H9 (cell line): ENCODE data around the gene ANO6. TPM values are rescaled to one million over a fixed set of nuclear protein-coding genes. Genes with fewer than 3 reads are reported as not detected.

Experiments
- DNase-seq: peaks from one replicate; pipeline ENCODE4 v3.0.0-alpha.2; 2017
- H2AFZ ChIP-seq: one replicate; pipeline ENCODE4 v1.6.1; 2013; ENCODE audit warnings: mild to moderate bottlenecking, low read length, control low read depth, moderate library complexity
- H2AK5ac ChIP-seq: 2 replicates; pipeline ENCODE4 v1.6.1; 2013; ENCODE audit warnings: low read length, control low read depth, mixed read lengths; ENCODE audit not compliant: insufficient read length
- H2BK120ac ChIP-seq: one replicate; pipeline ENCODE4 v1.6.1; 2013; ENCODE audit warnings: low read depth, mild to moderate bottlenecking, low read length, control low read depth, inconsistent platforms; ENCODE audit not compliant: poor library complexity, severe bottlenecking
- H2BK12ac ChIP-seq: 2 replicates; pipeline ENCODE4 v1.6.1; 2013; ENCODE audit warnings: low read length, control low read depth, mixed read lengths, low read depth; ENCODE audit not compliant: insufficient read length
- H2BK15ac ChIP-seq: 2 replicates; pipeline ENCODE4 v1.6.1; 2013; ENCODE audit warnings: low read depth, low read length, control low read depth
- H2BK20ac ChIP-seq: one replicate; pipeline ENCODE4 v1.6.1; 2013; ENCODE audit warnings: low read depth, mild to moderate bottlenecking, low read length, control low read depth, inconsistent platforms; ENCODE audit not compliant: poor library complexity, severe bottlenecking
- H2BK5ac ChIP-seq: 2 replicates; pipeline ENCODE4 v1.6.1; 2013; ENCODE audit warnings: low read length, control low read depth, mixed read lengths; ENCODE audit not compliant: insufficient read length
- H3K14ac ChIP-seq: 2 replicates; pipeline ENCODE4 v1.6.1; 2013; ENCODE audit warnings: low read length, control low read depth; ENCODE audit not compliant: insufficient read depth
- H3K18ac ChIP-seq: 2 replicates; pipeline ENCODE4 v1.6.1; 2013; ENCODE audit warnings: low read depth, mild to moderate bottlenecking, mixed read lengths, low read length, control low read depth; ENCODE audit not compliant: insufficient read length
- H3K23ac ChIP-seq: 2 replicates; pipeline ENCODE4 v1.6.1; 2013; ENCODE audit warnings: low read length, control low read depth, mixed read lengths, low read depth; ENCODE audit not compliant: insufficient read length
- H3K23me2 ChIP-seq: 2 replicates; pipeline ENCODE4 v1.6.1; 2013; ENCODE audit warnings: low read depth, mild to moderate bottlenecking, mixed read lengths, low read length, control low read depth; ENCODE audit not compliant: insufficient read length, poor library complexity, severe bottlenecking
- H3K27ac ChIP-seq: 2 replicates; pipeline ENCODE4 v1.5.1; 2013; ENCODE audit warnings: low read length, control low read depth, mixed read lengths, low read depth; ENCODE audit not compliant: insufficient read length
- H3K27me3 ChIP-seq: 2 replicates; pipeline ENCODE4 v1.6.1; 2013; ENCODE audit warnings: low read length, control low read depth, inconsistent platforms; ENCODE audit not compliant: insufficient read depth
- H3K4ac ChIP-seq: 2 replicates; pipeline ENCODE4 v1.6.1; 2013; ENCODE audit warnings: low read depth, mild to moderate bottlenecking, control low read depth, inconsistent platforms, low read length, moderate library complexity
- H3K4me1 ChIP-seq: 2 replicates; pipeline ENCODE4 v1.6.1; 2013; ENCODE audit warnings: low read length, control low read depth, inconsistent platforms; ENCODE audit not compliant: insufficient read depth
- H3K4me2 ChIP-seq: 2 replicates; pipeline ENCODE4 v1.6.1; 2013; ENCODE audit warnings: low read length, control low read depth, mixed read lengths; ENCODE audit not compliant: insufficient read length, insufficient read depth
- H3K56ac ChIP-seq: 2 replicates; pipeline ENCODE4 v1.6.1; 2013; ENCODE audit warnings: low read depth, mild to moderate bottlenecking, mixed read lengths, low read length, control low read depth; ENCODE audit not compliant: insufficient read length
- H3K79me1 ChIP-seq: 2 replicates; pipeline ENCODE4 v1.6.1; 2013; ENCODE audit warnings: low read depth, mild to moderate bottlenecking, moderate library complexity, low read length, control low read depth, inconsistent platforms; ENCODE audit not compliant: insufficient read depth, poor library complexity, severe bottlenecking
- H3K79me2 ChIP-seq: 2 replicates; pipeline ENCODE4 v1.6.1; 2013; ENCODE audit warnings: low read length, control low read depth, inconsistent platforms; ENCODE audit not compliant: insufficient read depth
- H3K9ac ChIP-seq: 2 replicates; pipeline ENCODE4 v1.6.1; 2013; ENCODE audit warnings: low read length, control low read depth, mixed read lengths; ENCODE audit not compliant: insufficient read length; ENCODE audit errors: extremely low read depth
- H3K9me3 ChIP-seq: one replicate; pipeline ENCODE4 v1.6.1; 2013; ENCODE audit warnings: low read depth, low read length, inconsistent platforms; ENCODE audit not compliant: control insufficient read depth
- H3T11ph ChIP-seq: one replicate; pipeline ENCODE4 v1.6.1; 2013; ENCODE audit warnings: mild to moderate bottlenecking, low read length, control low read depth, inconsistent platforms
- H4K20me1 ChIP-seq: one replicate; pipeline ENCODE4 v1.6.1; 2013; ENCODE audit not compliant: control insufficient read depth, insufficient read length, insufficient read depth
- H4K5ac ChIP-seq: 2 replicates; pipeline ENCODE4 v1.6.1; 2013; ENCODE audit warnings: low read depth, mild to moderate bottlenecking, mixed read lengths, low read length, control low read depth; ENCODE audit not compliant: insufficient read length
- H4K8ac ChIP-seq: replicated peaks from 2 replicates; pipeline ENCODE4 v1.6.1; 2013; ENCODE audit warnings: low read length, control low read depth, mixed read lengths, low read depth; ENCODE audit not compliant: insufficient read length
- H4K91ac ChIP-seq: 2 replicates; pipeline ENCODE4 v1.6.1; 2013; ENCODE audit warnings: low read depth, mild to moderate bottlenecking, moderate library complexity, mixed read lengths, low read length, control low read depth; ENCODE audit not compliant: insufficient read length
- H3K27ac Mint-ChIP-seq, 3 experiments: 2 replicates in 2 of 3; 3 replicates in 1 of 3; pipeline ENCODE4 v1.8.0; 2020 to 2021; ENCODE audit warnings: mixed read lengths in 3 of 3, mild to moderate bottlenecking in 1 of 3, moderate library complexity in 1 of 3
- H3K27me3 Mint-ChIP-seq: 2 replicates; pipeline ENCODE4 v1.8.0; 2021; ENCODE audit warnings: low read depth, mild to moderate bottlenecking, moderate library complexity, mixed read lengths
- H3K36me3 Mint-ChIP-seq, 3 experiments: 2 replicates in 2 of 3; 3 replicates in 1 of 3; pipeline ENCODE4 v1.8.0; 2020 to 2021; ENCODE audit warnings: low read depth in 3 of 3, mixed read lengths in 3 of 3; ENCODE audit not compliant: insufficient read depth in 1 of 3
- H3K4me1 Mint-ChIP-seq, 2 experiments: 2 replicates each; pipeline ENCODE4 v1.8.0; 2020; ENCODE audit warnings: mixed read lengths in 2 of 2
- H3K4me3 Mint-ChIP-seq, 2 experiments: 2 replicates in 1 of 2; 3 replicates in 1 of 2; pipeline ENCODE4 v1.8.0; 2020 to 2021; ENCODE audit warnings: mild to moderate bottlenecking in 2 of 2, mixed read lengths in 2 of 2, moderate library complexity in 1 of 2
- H3K9me3 Mint-ChIP-seq, 2 experiments: 2 replicates in 1 of 2; 3 replicates in 1 of 2; pipeline ENCODE4 v1.8.0; 2020; ENCODE audit warnings: mild to moderate bottlenecking in 2 of 2, mixed read lengths in 2 of 2, moderate library complexity in 1 of 2
- WGBS: extraction: QIAGEN DNeasy Blood & Tissue Kit; methylation state at CpG from one replicate; pipeline ENCODE4 v1.1.7; 2013; ENCODE audit warnings: missing lambda C conversion rate, low lambda C conversion rate, mixed read lengths; ENCODE audit not compliant: insufficient read length; ENCODE audit errors: extremely low coverage; 5-methylcytosine and 5-hydroxymethylcytosine counted together
- total RNA-seq: library from RNA; stranded (reverse); gene quantifications from 2 replicates; pipeline ENCODE4 v1.2.1, GENCODE V29; 2021
- TF ChIP-seq, protein P1 (sequence below): fragments of 200-600 bp; sonication (generic); conservative IDR thresholded peaks from 3 replicates; pipeline ENCODE4 v1.8.0; 2021; ENCODE audit warnings: antibody characterized with exemption, mild to moderate bottlenecking

ANO6 gene
- total RNA-seq, 1 experiment from 2014 or later = 24.3 TPM

DNA sequence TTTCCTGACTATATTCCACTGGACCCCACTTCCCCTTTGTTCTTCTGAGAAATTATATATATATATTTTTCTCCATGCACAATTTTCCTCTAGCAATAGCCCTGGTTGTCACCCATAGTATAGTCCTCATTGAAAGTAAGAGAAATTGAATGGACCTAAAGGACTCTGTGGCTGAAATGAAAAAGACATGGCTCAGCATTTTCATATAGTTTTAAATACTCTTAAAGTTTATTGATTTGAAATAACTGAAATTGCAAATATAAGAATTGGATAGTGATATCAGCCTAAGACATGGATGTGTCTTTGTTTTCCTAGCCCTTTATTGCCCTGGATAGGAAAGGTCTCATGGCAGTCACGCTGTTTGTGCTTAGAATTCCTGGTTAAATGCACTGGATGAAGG is 113.8 kb downstream of the ANO6 start:
- no peak overlapping the region for H3K56ac ChIP-seq
- H2BK120ac ChIP-seq = no peak overlapping the region
- no peak overlapping the region for H2BK15ac ChIP-seq
- H2BK20ac ChIP-seq = no peak overlapping the region
- no peak overlapping the region for H3K27ac ChIP-seq
- peaks cover 4 to 5% of the 10 kb centered on the region in 2 experiments; a peak in 3 of 4 replicates for H3K4me1 Mint-ChIP-seq
- no peak overlapping the region for H3K18ac ChIP-seq
- no peak overlapping the region for H3K4me2 ChIP-seq
- TF ChIP-seq, protein P1, sequence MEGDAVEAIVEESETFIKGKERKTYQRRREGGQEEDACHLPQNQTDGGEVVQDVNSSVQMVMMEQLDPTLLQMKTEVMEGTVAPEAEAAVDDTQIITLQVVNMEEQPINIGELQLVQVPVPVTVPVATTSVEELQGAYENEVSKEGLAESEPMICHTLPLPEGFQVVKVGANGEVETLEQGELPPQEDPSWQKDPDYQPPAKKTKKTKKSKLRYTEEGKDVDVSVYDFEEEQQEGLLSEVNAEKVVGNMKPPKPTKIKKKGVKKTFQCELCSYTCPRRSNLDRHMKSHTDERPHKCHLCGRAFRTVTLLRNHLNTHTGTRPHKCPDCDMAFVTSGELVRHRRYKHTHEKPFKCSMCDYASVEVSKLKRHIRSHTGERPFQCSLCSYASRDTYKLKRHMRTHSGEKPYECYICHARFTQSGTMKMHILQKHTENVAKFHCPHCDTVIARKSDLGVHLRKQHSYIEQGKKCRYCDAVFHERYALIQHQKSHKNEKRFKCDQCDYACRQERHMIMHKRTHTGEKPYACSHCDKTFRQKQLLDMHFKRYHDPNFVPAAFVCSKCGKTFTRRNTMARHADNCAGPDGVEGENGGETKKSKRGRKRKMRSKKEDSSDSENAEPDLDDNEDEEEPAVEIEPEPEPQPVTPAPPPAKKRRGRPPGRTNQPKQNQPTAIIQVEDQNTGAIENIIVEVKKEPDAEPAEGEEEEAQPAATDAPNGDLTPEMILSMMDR = no peak
- H3K36me3 Mint-ChIP-seq = peaks cover 0 to 5% (median 0%) of the 10 kb centered on the region in 3 experiments; a peak in 2 of 7 replicates
- no peak overlapping the region for H3K4me3 Mint-ChIP-seq
- H2BK12ac ChIP-seq = no peak overlapping the region
- H4K8ac ChIP-seq = no peak overlapping the region
- H3K4me1 ChIP-seq = peaks cover 2% of the 10 kb centered on the region; the same call in 1 of the 2 replicates
- peaks cover 2% of the 10 kb centered on the region for H3K79me1 ChIP-seq
- no peak overlapping the region for H3K23ac ChIP-seq
- no peak overlapping the region for H4K91ac ChIP-seq
- no peaks in the 10 kb centered on the region for H3K23me2 ChIP-seq
- H3K9me3 Mint-ChIP-seq = no peaks in the 10 kb centered on the region
- no peak overlapping the region for H3T11ph ChIP-seq
- no peaks in the 10 kb centered on the region for H3K79me2 ChIP-seq
- no peaks in the 10 kb centered on the region for H3K9me3 ChIP-seq
- no peak overlapping the region for H3K14ac ChIP-seq
- no peak overlapping the region for H3K4ac ChIP-seq
- no peak overlapping the region for H4K5ac ChIP-seq
- H4K20me1 ChIP-seq = no peaks in the 10 kb centered on the region
- no peak for DNase-seq
- H2BK5ac ChIP-seq = no peak overlapping the region
- no peak overlapping the region for H3K27ac Mint-ChIP-seq
- H3K27me3 ChIP-seq = no peaks in the 10 kb centered on the region
- no CpG with 5 or more reads among the region's 1 CpG for WGBS
- no peaks in the 10 kb centered on the region for H3K27me3 Mint-ChIP-seq
- H3K9ac ChIP-seq = no peak overlapping the region
- no peak overlapping the region for H2AFZ ChIP-seq
- no peak overlapping the region for H2AK5ac ChIP-seq
